ENCODE data around the gene ANKRD55. TPM values are rescaled to one million over a fixed set of nuclear protein-coding genes. Genes with fewer than 3 reads are reported as not detected.

ANKRD55 gene
- total and polyA plus RNA-seq, 2 donors (not counting 1 experiment from before 2014, with no cell fraction given) = 0.07 TPM; not detected in 1

- H3K4me1 Mint-ChIP-seq = peaks cover 6% of the 10 kb centered on the region
- ChIA-PET CTCF (no interaction called here), POLR2A (no interaction called here)
- no peaks in the 10 kb centered on the region for H3K9me3 Mint-ChIP-seq (ENCODE audit: insufficient read depth)
- DNase-seq (no peak), ATAC-seq (ENCODE audit: low read depth) (no peak)
- peaks cover 3 to 8% of the 10 kb centered on the region in 2 donors for H3K4me1 ChIP-seq (ENCODE audit: control insufficient read depth in 2 of 2, insufficient read depth in 2 of 2, low read length in 2 of 2)
- no peaks in the 10 kb centered on the region for H4K20me1 ChIP-seq (ENCODE audit: control insufficient read depth, insufficient read depth, low read length, poor library complexity, severe bottlenecking)
- no peak overlapping the region for H3K4me2 ChIP-seq (replicated peaks; ENCODE audit: low read depth, low read length, poor library complexity, severe bottlenecking)
- no peak overlapping the region for H3K4me3 ChIP-seq (ENCODE audit: control extremely low read depth in 1 of 5, extremely low read depth in 1 of 5, insufficient read depth in 1 of 5, low read depth in 2 of 5, low read length in 4 of 5)
- H3K79me2 ChIP-seq (ENCODE audit: control insufficient read depth, insufficient read depth, low read length) = no peaks in the 10 kb centered on the region
- TF ChIP-seq CTCF (IDR thresholded peaks at IDR 0.05) (no peak), EZH2 (IDR thresholded peaks at IDR 0.05; ENCODE audit: borderline replicate concordance, insufficient read depth, low read depth, low read length, poor library complexity, severe bottlenecking) (no peak)
- peak overlapping the region; percentile 2 for H2AFZ ChIP-seq (ENCODE audit: insufficient read depth, low read depth, low read length, poor library complexity, severe bottlenecking)
- no peak overlapping the region for H3K27ac ChIP-seq (ENCODE audit: low read length in 2 of 2)
- WGBS (ENCODE audit: insufficient coverage) = 61% methylated on average over 6 of the region's 9 CpGs
- intact Hi-C loops (cut with micrococcal nuclease) = no loop called here
- H3K9ac ChIP-seq (ENCODE audit: low read length) = no peak overlapping the region
- no peak overlapping the region for H3K4me3 Mint-ChIP-seq
- no peaks in the 10 kb centered on the region for H3K27me3 ChIP-seq (replicated peaks in 1 of 4; ENCODE audit: control extremely low read depth in 1 of 4, control insufficient read depth in 3 of 4, insufficient read depth in 4 of 4, low read length in 3 of 4)
- no peak overlapping the region for H3K27ac Mint-ChIP-seq
- no peaks in the 10 kb centered on the region for H3K36me3 ChIP-seq (replicated peaks in 1 of 2; ENCODE audit: control extremely low read depth in 1 of 2, control insufficient read depth in 1 of 2, extremely low read depth in 1 of 2, insufficient read depth in 2 of 2, low read length in 1 of 2)
- H3K27me3 Mint-ChIP-seq = no peaks in the 10 kb centered on the region
- no peaks in the 10 kb centered on the region for H3K9me3 ChIP-seq (ENCODE audit: control extremely low read depth in 1 of 3, control insufficient read depth in 2 of 3, insufficient read depth in 1 of 3, low read length in 2 of 3)
Measured at GRCh38 chr5:56154732-56155484, 78.2 kb downstream of the ANKRD55 start.

GRCh38 chr5:56152437-56152836 is 80.7 kb downstream of the ANKRD55 start:
- no peak for DNase-seq
- no peak overlapping the region for H3K4me3 ChIP-seq (ENCODE audit: control extremely low read depth in 1 of 5, extremely low read depth in 1 of 5, insufficient read depth in 1 of 5, low read depth in 2 of 5, low read length in 4 of 5)

More at GRCh38 chr5:56152437-56152836, 80.7 kb downstream of the ANKRD55 start:
- ATAC-seq (ENCODE audit: low read depth) = no peak
- H3K4me1 ChIP-seq (ENCODE audit: control insufficient read depth in 2 of 2, insufficient read depth in 2 of 2, low read length in 2 of 2) = peaks cover 7 to 14% of the 10 kb centered on the region in 2 donors
- no peaks in the 10 kb centered on the region for H3K36me3 ChIP-seq (replicated peaks in 1 of 2; ENCODE audit: control extremely low read depth in 1 of 2, control insufficient read depth in 1 of 2, extremely low read depth in 1 of 2, insufficient read depth in 2 of 2, low read length in 1 of 2)
- no peak overlapping the region for H3K27ac ChIP-seq (ENCODE audit: low read length in 2 of 2)
- intact Hi-C loops (cut with micrococcal nuclease) = no loop called here
- H3K9me3 ChIP-seq (ENCODE audit: control extremely low read depth in 1 of 3, control insufficient read depth in 2 of 3, insufficient read depth in 1 of 3, low read length in 2 of 3) = no peaks in the 10 kb centered on the region
- H3K79me2 ChIP-seq (ENCODE audit: control insufficient read depth, insufficient read depth, low read length) = no peaks in the 10 kb centered on the region
- TF ChIP-seq EZH2 (IDR thresholded peaks at IDR 0.05; ENCODE audit: borderline replicate concordance, insufficient read depth, low read depth, low read length, poor library complexity, severe bottlenecking) (no peak), CTCF (IDR thresholded peaks at IDR 0.05) (no peak)
- H4K20me1 ChIP-seq (ENCODE audit: control insufficient read depth, insufficient read depth, low read length, poor library complexity, severe bottlenecking) = no peaks in the 10 kb centered on the region
- H3K27me3 Mint-ChIP-seq = peaks cover 8% of the 10 kb centered on the region
- H3K9ac ChIP-seq (ENCODE audit: low read length) = no peak overlapping the region
- H2AFZ ChIP-seq (ENCODE audit: insufficient read depth, low read depth, low read length, poor library complexity, severe bottlenecking) = no peak overlapping the region
- no peak overlapping the region for H3K4me2 ChIP-seq (replicated peaks; ENCODE audit: low read depth, low read length, poor library complexity, severe bottlenecking)
- ChIA-PET POLR2A (no interaction called here), CTCF (no interaction called here)
- H3K9me3 Mint-ChIP-seq (ENCODE audit: insufficient read depth) = no peaks in the 10 kb centered on the region
- H3K4me3 Mint-ChIP-seq = no peak overlapping the region
- no peaks in the 10 kb centered on the region for H3K27me3 ChIP-seq (replicated peaks in 1 of 4; ENCODE audit: control extremely low read depth in 1 of 4, control insufficient read depth in 3 of 4, insufficient read depth in 4 of 4, low read length in 3 of 4)
- H3K27ac Mint-ChIP-seq = no peak overlapping the region
- no CpG with 5 or more reads among the region's 2 CpGs for WGBS (ENCODE audit: insufficient coverage)
- H3K4me1 Mint-ChIP-seq = peaks cover 6% of the 10 kb centered on the region

All from B cell (primary cell).